NCI-H1417 treated with DMSO at 0.1 percent for 48 hours (cell line): Measurements from ENCODE around the gene FKBP14.
A peak's percentile ranks its signal among the peaks of the same experiment; 100 is the strongest.
"Not testable (repeated sequence)": the region's sequence is repeated elsewhere in the genome, so short reads cannot be mapped to it uniquely, and the experiment has no call there.

Experiments used
- DNase-seq: peaks from one replicate; lab custom pipeline; 2025; lab: John Stamatoyannopoulos, UW

Gene FKBP14

GRCh38 chr7:30026229-30027064, at the start of gene FKBP14:
Gene FKBP14, minus strand, starts transcription at chr7:30026702. Its CDS starts 194 bp downstream, at chr7:30026508.
- peak; percentile 88 for DNase-seq

GRCh38 chr7:30074422-30075030, 48.0 kb upstream of the FKBP14 start:
- DNase-seq, result no peak

GRCh38 chr7:30072735-30073134, 46.2 kb upstream of the FKBP14 start:
- no peak for DNase-seq

GRCh38 chr7:30070052-30070451, 43.5 kb upstream of the FKBP14 start:
- no peak for DNase-seq

- no peak for DNase-seq
Measured at GRCh38 chr7:30069096-30069867, 42.8 kb upstream of the FKBP14 start.

GRCh38 chr7:30068117-30068516, 41.6 kb upstream of the FKBP14 start:
- no peak for DNase-seq

- no peak for DNase-seq
Measured at GRCh38 chr7:30066687-30067086, 40.2 kb upstream of the FKBP14 start.

GRCh38 chr7:30065746-30066145, 39.2 kb upstream of the FKBP14 start:
- no peak for DNase-seq

GRCh38 chr7:30062587-30062986, 36.1 kb upstream of the FKBP14 start:
- DNase-seq, result peak; percentile 31

GRCh38 chr7:30061786-30062185, 35.3 kb upstream of the FKBP14 start:
- DNase-seq, result not testable (repeated sequence)

GRCh38 chr7:30057741-30058140, 31.2 kb upstream of the FKBP14 start:
- DNase-seq, result no peak

GRCh38 chr7:30053068-30053467, 26.6 kb upstream of the FKBP14 start:
- no peak for DNase-seq

GRCh38 chr7:30049173-30049572, 22.7 kb upstream of the FKBP14 start:
- no peak for DNase-seq

- no peak for DNase-seq
Measured at GRCh38 chr7:30048582-30048981, 22.1 kb upstream of the FKBP14 start.

GRCh38 chr7:30047124-30047523, 20.6 kb upstream of the FKBP14 start:
- DNase-seq, result no peak

GRCh38 chr7:30046127-30046770, 19.7 kb upstream of the FKBP14 start:
- DNase-seq, result no peak

- no peak for DNase-seq
Measured at GRCh38 chr7:30041526-30042269, 15.2 kb upstream of the FKBP14 start.

GRCh38 chr7:30040938-30041337, 14.4 kb upstream of the FKBP14 start:
- DNase-seq, result no peak

GRCh38 chr7:30038196-30038980, 11.9 kb upstream of the FKBP14 start:
- no peak for DNase-seq

GRCh38 chr7:30036220-30036619, 9.7 kb upstream of the FKBP14 start:
- no peak for DNase-seq

- DNase-seq, result no peak
Measured at GRCh38 chr7:30034501-30034900, 8.0 kb upstream of the FKBP14 start.
